Tibial nerve (tissue), 4 donors: ENCODE results near the gene RSAD1. TPM values are rescaled to one million over a fixed set of nuclear protein-coding genes. Genes with fewer than 3 reads are reported as not detected.

Source experiments
- DNase-seq, 2 donors: peaks; one replicate each; pipeline ENCODE4 v3.0.0-alpha.2; 2019; ENCODE audit warnings: low spot score in 2 of 2
- H3K27ac ChIP-seq, 4 donors: fragments of 200-600 bp; sonication (generic) in 3 of 4; one replicate each; pipeline ENCODE4 v1.5.1; 2017 to 2019; ENCODE audit warnings: mild to moderate bottlenecking in 1 of 4
- H3K27me3 ChIP-seq, 2 donors: fragments of 200-600 bp; sonication (generic) in 1 of 2; one replicate each; pipeline versions ENCODE4 v1.5.1 to v1.6.0; 2017 to 2019
- H3K36me3 ChIP-seq, 3 donors: fragments of 200-600 bp; sonication (generic); one replicate each; pipeline ENCODE4 v1.5.1; 2018 to 2019
- H3K4me1 ChIP-seq, 4 donors: fragments of 200-600 bp; sonication (generic) in 3 of 4; one replicate each; pipeline ENCODE4 v1.5.1; 2017 to 2019
- H3K4me3 ChIP-seq, 4 donors: fragments of 200-600 bp; sonication (generic) in 3 of 4; one replicate each; pipeline ENCODE4 v1.5.1; 2017 to 2019; ENCODE audit warnings: mild to moderate bottlenecking in 1 of 4, moderate library complexity in 1 of 4
- H3K9me3 ChIP-seq, 4 donors: fragments of 200-600 bp; sonication (generic) in 3 of 4; one replicate each; pipeline ENCODE4 v1.5.1; 2017 to 2019
- CTCF ChIP-seq, 5 experiments: fragments of 200-600 bp in 3 of 5; fragments of 450-650 bp in 2 of 5; sonication (generic) in 3 of 5; IDR thresholded peaks; one replicate each; pipeline ENCODE4 v1.5.1; 2016 to 2019; ENCODE audit warnings: antibody characterized with exemption in 5 of 5, mild to moderate bottlenecking in 3 of 5, moderate library complexity in 2 of 5
- EP300 ChIP-seq, 2 donors: sonication (generic); formaldehyde crosslinking; IDR thresholded peaks; one replicate each; pipeline ENCODE4 v1.6.1; 2017; ENCODE audit warnings: antibody characterized with exemption in 2 of 2, mild to moderate bottlenecking in 1 of 2
- POLR2A ChIP-seq, 2 donors: fragments of 450-650 bp; IDR thresholded peaks; one replicate each; pipeline ENCODE4 v1.6.1; 2017; ENCODE audit warnings: antibody characterized with exemption in 2 of 2, mild to moderate bottlenecking in 2 of 2, moderate library complexity in 2 of 2
- WGBS, 2 donors: methylation state at CpG; one replicate each; pipeline ENCODE4 v1.1.5; 2018; 5-methylcytosine and 5-hydroxymethylcytosine counted together
- total RNA-seq, 4 donors: library from RNA; depleted of rRNA; stranded (reverse); fragments of >200 nt; gene quantifications; one replicate each; pipeline ENCODE4 v1.1.0, GENCODE V29; 2016

RSAD1 gene
- total RNA-seq, 4 donors from 2014 or later = 30.8 to 61.8 (median 32.9) TPM

- peaks cover 0 to 34% (median 0%) of the 10 kb centered on the region in 3 donors for H3K36me3 ChIP-seq
- H3K27ac ChIP-seq = no peak overlapping the region
- DNase-seq = no peak
- peak overlapping the region in 1 of 4 donors; percentile 4 for H3K4me3 ChIP-seq
- WGBS, 2 donors = 74% methylated on average over 18 of the region's 18 CpGs
- no peaks in the 10 kb centered on the region for H3K27me3 ChIP-seq
- no peaks in the 10 kb centered on the region for H3K9me3 ChIP-seq
- no peak for TF ChIP-seq POLR2A (IDR thresholded peaks at IDR 0.05)
- TF ChIP-seq CTCF (IDR thresholded peaks at IDR 0.05) = no peak
- TF ChIP-seq EP300 (IDR thresholded peaks at IDR 0.05) = no peak
- peaks cover 0 to 31% (median 9%) of the 10 kb centered on the region in 4 donors for H3K4me1 ChIP-seq
These were observed 1.9 kb upstream of the RSAD1 start for GRCh38 chr17:50476545-50477315.

- no peaks in the 10 kb centered on the region for H3K9me3 ChIP-seq
- DNase-seq = no peak
- H3K4me3 ChIP-seq = peak overlapping the region; percentile 58 to 85 (median 76)
- no peaks in the 10 kb centered on the region for H3K27me3 ChIP-seq
- peaks cover 0 to 43% (median 13%) of the 10 kb centered on the region in 4 donors for H3K4me1 ChIP-seq
- H3K36me3 ChIP-seq = peaks cover 0 to 30% (median 0%) of the 10 kb centered on the region in 3 donors
- 50 to 72% methylated on average over 7 of the region's 7 CpGs for WGBS, 2 donors
- TF ChIP-seq POLR2A (IDR thresholded peaks at IDR 0.05) = no peak
- TF ChIP-seq CTCF (IDR thresholded peaks at IDR 0.05) = no peak
- TF ChIP-seq EP300 (IDR thresholded peaks at IDR 0.05) = no peak
- peak overlapping the region; percentile 68 to 93 (median 84) for H3K27ac ChIP-seq
These were observed 684 bp upstream of the RSAD1 start for GRCh38 chr17:50477976-50478375.

GRCh38 chr17:50479522-50480141 is 972 bp downstream of the RSAD1 start:
- H3K27ac ChIP-seq = peak overlapping the region in 3 of 4 donors; percentile 18 to 93 (median 85)
- TF ChIP-seq EP300 (IDR thresholded peaks at IDR 0.05) (no peak), CTCF (IDR thresholded peaks at IDR 0.05) (peak in 3 of 5 experiments; percentile 30 to 48 (median 41))
- peak in 1 of 2 donors; percentile 59 for DNase-seq
- WGBS, 2 donors = 15 to 18% methylated on average over 18 to 19 of the region's 19 CpGs
- H3K27me3 ChIP-seq = no peaks in the 10 kb centered on the region
- peaks cover 0 to 32% (median 0%) of the 10 kb centered on the region in 3 donors for H3K36me3 ChIP-seq
- no peaks in the 10 kb centered on the region for H3K9me3 ChIP-seq
- peak overlapping the region; percentile 58 to 85 (median 76) for H3K4me3 ChIP-seq
- H3K4me1 ChIP-seq = peaks cover 0 to 54% (median 15%) of the 10 kb centered on the region in 4 donors

GRCh38 chr17:50480142-50480764 is 1.6 kb downstream of the RSAD1 start:
- 83 to 86% methylated on average over 7 of the region's 7 CpGs for WGBS, 2 donors
- H3K9me3 ChIP-seq = no peaks in the 10 kb centered on the region
- TF ChIP-seq POLR2A (IDR thresholded peaks at IDR 0.05) = no peak
- TF ChIP-seq CTCF (IDR thresholded peaks at IDR 0.05) = no peak
- no peak for TF ChIP-seq EP300 (IDR thresholded peaks at IDR 0.05)
- peak overlapping the region in 3 of 4 donors; percentile 17 to 93 (median 18) for H3K27ac ChIP-seq
- peaks cover 0 to 54% (median 15%) of the 10 kb centered on the region in 4 donors for H3K4me1 ChIP-seq
- no peak for DNase-seq
- H3K4me3 ChIP-seq = no peak overlapping the region
- H3K36me3 ChIP-seq = peaks cover 0 to 33% (median 2%) of the 10 kb centered on the region in 3 donors
- H3K27me3 ChIP-seq = no peaks in the 10 kb centered on the region
